DMS53 (cell line): Measurements from ENCODE around the gene PSMD12.
"Not testable (repeated sequence)": the region's sequence is repeated elsewhere in the genome, so short reads cannot be mapped to it uniquely, and the experiment has no call there.

Experiments used
- DNase-seq: peaks from one replicate; lab custom pipeline; 2025; lab: John Stamatoyannopoulos, UW

PSMD12 gene

GRCh38 chr17:67358612-67359011, 7.8 kb downstream of the PSMD12 start:
- DNase-seq, result no peak

GRCh38 chr17:67353929-67354574, 12.3 kb downstream of the PSMD12 start:
- no peak for DNase-seq

GRCh38 chr17:67353161-67353560, 13.2 kb downstream of the PSMD12 start:
- no peak for DNase-seq

- DNase-seq, result no peak
Measured at GRCh38 chr17:67349420-67349819, 17.0 kb downstream of the PSMD12 start.

- DNase-seq, result no peak
Measured at GRCh38 chr17:67347826-67348225, 18.6 kb downstream of the PSMD12 start.

- no peak for DNase-seq
Measured at GRCh38 chr17:67343237-67343636, 23.1 kb downstream of the PSMD12 start.

GRCh38 chr17:67338353-67338752, 28.0 kb downstream of the PSMD12 start:
- DNase-seq, result not testable (repeated sequence)

GRCh38 chr17:67336859-67337258, 29.5 kb downstream of the PSMD12 start:
- DNase-seq, result no peak

- DNase-seq, result peak; percentile 35
Measured at GRCh38 chr17:67335245-67335835, 31.0 kb downstream of the PSMD12 start.

- not testable (repeated sequence) for DNase-seq
Measured at GRCh38 chr17:67332162-67332508, 34.2 kb downstream of the PSMD12 start.

- DNase-seq, result not testable (repeated sequence)
Measured at GRCh38 chr17:67331381-67332161, 34.8 kb downstream of the PSMD12 start.

- DNase-seq, result no peak
Measured at GRCh38 chr17:67328026-67328425, 38.4 kb downstream of the PSMD12 start.

GRCh38 chr17:67326959-67327745, 39.2 kb downstream of the PSMD12 start:
- not testable (repeated sequence) for DNase-seq

- DNase-seq, result no peak
Measured at GRCh38 chr17:67326440-67326839, 39.9 kb downstream of the PSMD12 start.

- DNase-seq, result no peak
Measured at GRCh38 chr17:67324330-67324729, 42.0 kb downstream of the PSMD12 start.

- no peak for DNase-seq
Measured at GRCh38 chr17:67323445-67323844, 42.9 kb downstream of the PSMD12 start.

GRCh38 chr17:67322042-67322787, 44.2 kb downstream of the PSMD12 start:
- no peak for DNase-seq

- not testable (repeated sequence) for DNase-seq
Measured at GRCh38 chr17:67321486-67321885, 44.9 kb downstream of the PSMD12 start.

- DNase-seq, result no peak
Measured at GRCh38 chr17:67316781-67317180, 49.6 kb downstream of the PSMD12 start.

GRCh38 chr17:67315865-67316264, 50.5 kb downstream of the PSMD12 start:
- no peak for DNase-seq

GRCh38 chr17:67312265-67312664, 54.1 kb downstream of the PSMD12 start:
- DNase-seq, result no peak

- no peak for DNase-seq
Measured at GRCh38 chr17:67311575-67311974, 54.8 kb downstream of the PSMD12 start.
